H1 (cell line): Measurements from ENCODE around the gene L1TD1.

Source experiments
- CTBP2 ChIP-seq: IDR thresholded peaks from 2 replicates; pipeline ENCODE4 v1.7.0; 2011; ENCODE audit warnings: borderline replicate concordance, mild to moderate bottlenecking, moderate library complexity, mixed read lengths, low read length; ENCODE audit not compliant: insufficient read depth, insufficient read length
- POLR2A ChIP-seq, 2 experiments: IDR thresholded peaks; 1 replicate in 1 of 2; 2 replicates in 1 of 2; pipeline ENCODE4 v1.6.1; 2011; ENCODE audit warnings: low read depth in 2 of 2, low read length in 2 of 2, mild to moderate bottlenecking in 2 of 2; ENCODE audit errors: control extremely low read depth in 1 of 2
- RAD21 ChIP-seq, 2 experiments: IDR thresholded peaks in 1 of 2; conservative IDR thresholded peaks in 1 of 2; 2 replicates each; pipeline ENCODE4 v1.6.1; 2011; ENCODE audit warnings: low read depth in 2 of 2, low read length in 2 of 2, improper control_type of control experiment in 1 of 2, inconsistent platforms in 1 of 2, mild to moderate bottlenecking in 1 of 2, moderate library complexity in 1 of 2
- TF ChIP-seq, protein P1 (sequence below), 3 experiments: IDR thresholded peaks; 1 replicate in 2 of 3; 2 replicates in 1 of 3; pipeline versions ENCODE4 v1.5.1 to v1.6.1; 2011; ENCODE audit warnings: low read length in 3 of 3, mild to moderate bottlenecking in 3 of 3, inconsistent platforms in 2 of 3, low read depth in 1 of 3, moderate library complexity in 1 of 3; ENCODE audit not compliant: insufficient read depth in 1 of 3; ENCODE audit errors: control extremely low read depth in 1 of 3

DNA sequence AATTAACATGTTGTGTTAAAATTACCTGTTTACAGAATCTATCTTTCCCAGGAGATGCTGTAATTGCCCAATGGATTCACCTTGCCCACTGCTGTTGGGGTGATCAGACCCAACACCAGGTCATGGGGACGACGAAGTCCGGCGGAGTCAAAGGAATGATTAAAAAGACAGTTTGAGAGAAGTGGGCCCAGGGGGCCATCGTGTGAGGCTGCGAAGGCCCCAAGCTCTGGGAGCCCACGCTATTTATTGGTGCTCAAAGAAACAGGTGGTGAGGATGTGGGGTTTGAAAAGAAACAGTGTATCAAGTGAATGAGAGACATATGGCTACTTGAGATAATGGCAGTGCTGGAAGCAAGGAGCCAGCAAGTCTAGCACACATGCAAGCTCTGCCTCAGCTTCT, 16.3 kb upstream of the L1TD1 start:
- TF ChIP-seq RAD21 (IDR thresholded peaks at IDR 0.05 in 1 of 2, conservative IDR thresholded peaks at IDR 0.05 in 1 of 2; ENCODE audit: low read depth in 2 of 2, low read length in 2 of 2) (no peak), CTBP2 (no peak), POLR2A (IDR thresholded peaks at IDR 0.05; ENCODE audit: control extremely low read depth in 1 of 2, low read depth in 2 of 2, low read length in 2 of 2) (no peak)
- TF ChIP-seq, protein P1, sequence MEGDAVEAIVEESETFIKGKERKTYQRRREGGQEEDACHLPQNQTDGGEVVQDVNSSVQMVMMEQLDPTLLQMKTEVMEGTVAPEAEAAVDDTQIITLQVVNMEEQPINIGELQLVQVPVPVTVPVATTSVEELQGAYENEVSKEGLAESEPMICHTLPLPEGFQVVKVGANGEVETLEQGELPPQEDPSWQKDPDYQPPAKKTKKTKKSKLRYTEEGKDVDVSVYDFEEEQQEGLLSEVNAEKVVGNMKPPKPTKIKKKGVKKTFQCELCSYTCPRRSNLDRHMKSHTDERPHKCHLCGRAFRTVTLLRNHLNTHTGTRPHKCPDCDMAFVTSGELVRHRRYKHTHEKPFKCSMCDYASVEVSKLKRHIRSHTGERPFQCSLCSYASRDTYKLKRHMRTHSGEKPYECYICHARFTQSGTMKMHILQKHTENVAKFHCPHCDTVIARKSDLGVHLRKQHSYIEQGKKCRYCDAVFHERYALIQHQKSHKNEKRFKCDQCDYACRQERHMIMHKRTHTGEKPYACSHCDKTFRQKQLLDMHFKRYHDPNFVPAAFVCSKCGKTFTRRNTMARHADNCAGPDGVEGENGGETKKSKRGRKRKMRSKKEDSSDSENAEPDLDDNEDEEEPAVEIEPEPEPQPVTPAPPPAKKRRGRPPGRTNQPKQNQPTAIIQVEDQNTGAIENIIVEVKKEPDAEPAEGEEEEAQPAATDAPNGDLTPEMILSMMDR (IDR thresholded peaks at IDR 0.05; ENCODE audit: control extremely low read depth in 1 of 3, insufficient read depth in 1 of 3, low read depth in 1 of 3, low read length in 3 of 3) = no peak
